Measurements from ENCODE around the gene POU2AF1.
"Not testable (repeated sequence)": the region's sequence is repeated elsewhere in the genome, so short reads cannot be mapped to it uniquely, and the experiment has no call there.

Gene POU2AF1

GRCh38 chr11:111342329-111342728 is 36.7 kb downstream of the POU2AF1 start:
- DNase-seq, result no peak

- no peak for DNase-seq
Observed at GRCh38 chr11:111339758-111340388, 39.2 kb downstream of the POU2AF1 start.

- no peak for DNase-seq
Observed at GRCh38 chr11:111336582-111337256, 42.4 kb downstream of the POU2AF1 start.

- DNase-seq, result no peak
Observed at GRCh38 chr11:111336062-111336461, 43.0 kb downstream of the POU2AF1 start.

DNA sequence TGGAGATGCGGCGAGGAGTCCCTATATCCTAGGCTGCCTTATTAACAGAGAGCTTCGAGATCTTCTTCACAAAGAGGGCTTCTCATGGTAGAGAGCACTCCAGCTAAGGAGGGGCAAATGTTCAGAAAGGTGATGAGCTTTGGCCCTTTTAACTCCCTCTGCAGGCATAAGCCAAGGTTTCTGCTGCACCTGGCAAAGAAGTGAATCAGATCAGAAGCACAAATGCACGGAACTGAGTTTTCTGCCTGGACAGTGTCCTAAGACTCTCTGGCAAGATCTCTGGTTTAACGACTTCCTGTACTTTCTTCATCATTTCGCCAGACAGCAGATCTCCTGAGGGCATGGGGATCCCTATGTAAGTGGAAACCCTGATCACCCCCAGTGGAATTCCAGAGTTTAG is 43.5 kb downstream of the POU2AF1 start:
- no peak for DNase-seq

DNA sequence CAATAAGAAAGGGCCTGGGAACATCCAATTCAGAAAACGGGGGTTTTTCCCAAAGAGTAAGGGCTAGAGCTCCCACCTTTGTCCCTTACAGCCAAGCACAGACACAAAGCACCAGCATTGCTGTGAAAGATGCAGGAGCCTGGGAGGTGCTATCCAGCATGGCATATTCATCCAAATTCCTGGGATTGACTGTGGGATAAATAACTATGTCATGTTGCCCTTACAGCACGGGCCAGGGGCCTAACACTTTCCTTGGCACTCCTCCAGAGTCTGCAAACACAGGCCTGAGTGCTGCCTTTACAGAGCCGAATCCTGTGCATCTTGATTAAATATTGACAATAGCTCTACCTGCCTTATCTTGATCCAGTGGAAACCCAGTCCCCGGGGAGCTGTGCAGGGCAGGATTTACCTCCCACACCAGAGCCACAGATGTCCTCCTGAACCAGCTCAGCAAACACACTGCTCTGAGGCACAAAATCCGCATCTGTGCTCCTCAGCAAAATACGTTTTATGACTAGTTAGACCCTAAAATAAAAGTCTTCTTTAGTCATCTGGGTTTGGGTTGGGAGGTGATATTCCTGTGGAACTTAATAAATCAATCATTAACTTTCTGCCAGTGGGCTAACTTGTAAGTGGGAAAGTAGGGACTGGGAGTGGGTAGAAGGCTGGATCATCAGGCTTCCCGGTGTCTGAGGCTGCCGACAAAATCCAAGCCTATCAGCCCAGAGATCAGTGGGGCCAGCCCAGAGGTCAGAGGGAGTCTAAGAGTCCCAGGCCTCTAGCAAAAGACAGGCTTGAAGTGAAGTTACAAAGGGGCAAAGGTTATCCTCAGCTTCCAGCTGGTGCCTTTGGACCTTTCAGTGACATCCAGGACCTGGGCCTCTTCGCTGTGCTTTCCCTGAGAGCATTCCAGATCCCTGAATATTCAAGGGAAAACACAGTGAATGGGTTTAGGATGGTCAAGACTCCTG is 44.3 kb downstream of the POU2AF1 start:
- no peak for DNase-seq

DNA sequence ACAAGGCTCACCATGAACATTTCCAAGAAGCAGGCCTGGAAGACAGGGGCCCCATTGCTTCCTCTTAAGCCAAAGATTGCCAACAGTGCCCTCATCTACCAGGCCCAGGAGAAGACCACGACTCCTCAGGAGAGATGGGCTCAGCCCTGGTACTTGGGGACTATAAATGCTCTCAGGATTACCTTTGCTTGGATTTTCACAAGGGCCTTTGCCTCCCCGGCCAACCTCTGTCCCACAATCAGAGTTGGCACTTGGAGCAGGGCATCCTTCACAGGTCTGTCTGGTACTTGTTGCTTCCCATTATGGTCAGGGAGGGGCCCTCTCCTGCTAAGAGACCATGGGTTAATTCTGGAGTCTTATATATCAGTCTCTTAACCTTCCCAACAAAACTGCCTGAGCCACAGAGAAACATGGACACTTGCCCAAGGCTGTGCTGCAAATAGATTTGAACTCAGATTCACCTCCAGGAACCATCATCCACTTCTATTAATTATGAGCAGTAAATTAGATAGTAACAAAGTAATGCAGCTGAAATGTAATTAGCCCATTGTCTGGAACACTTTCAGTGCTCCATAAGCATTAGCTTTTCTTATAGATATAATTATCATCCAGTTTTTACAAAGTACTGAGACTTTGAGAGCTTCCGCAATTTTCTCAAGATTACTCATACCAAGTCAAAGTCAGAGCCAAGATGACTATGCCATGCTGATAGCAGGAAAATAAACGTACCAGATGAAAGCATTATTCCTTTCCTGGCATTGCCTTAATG is 47.2 kb downstream of the POU2AF1 start:
- DNase-seq, result no peak

DNA sequence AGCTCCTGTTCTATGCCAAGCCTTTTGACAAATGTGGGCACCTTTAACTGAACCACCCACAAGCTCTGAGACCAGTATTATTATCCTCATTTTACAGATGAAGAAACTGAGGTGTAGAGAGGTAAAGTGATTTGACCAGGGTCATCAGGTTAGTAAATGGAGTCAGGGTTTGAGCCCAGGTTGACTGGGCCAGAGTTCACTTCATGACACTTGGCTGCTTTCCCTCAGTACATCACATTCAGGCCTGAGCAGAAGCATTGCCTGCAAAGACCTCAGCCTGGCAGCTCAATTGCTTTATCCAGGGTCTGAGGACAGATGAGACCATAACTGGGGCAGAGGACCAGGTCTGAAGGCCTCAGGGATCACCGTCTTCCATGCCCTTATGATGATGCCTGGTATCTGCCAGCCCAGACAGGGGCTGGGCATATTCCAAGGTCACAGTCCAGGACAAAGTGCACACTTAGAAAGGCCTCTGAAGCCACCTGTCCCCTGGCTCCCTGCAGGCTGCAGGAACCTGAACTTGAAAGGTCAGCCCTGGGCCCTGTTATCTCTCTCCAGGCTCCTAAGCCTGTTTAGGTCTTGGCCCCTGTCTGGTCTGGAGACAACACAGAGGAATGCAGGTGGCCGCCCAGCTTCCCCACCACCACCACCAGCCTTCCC is 48.7 kb downstream of the POU2AF1 start:
- no peak for DNase-seq

- no peak for DNase-seq
Observed at GRCh38 chr11:111329306-111330204, 49.5 kb downstream of the POU2AF1 start.

DNA sequence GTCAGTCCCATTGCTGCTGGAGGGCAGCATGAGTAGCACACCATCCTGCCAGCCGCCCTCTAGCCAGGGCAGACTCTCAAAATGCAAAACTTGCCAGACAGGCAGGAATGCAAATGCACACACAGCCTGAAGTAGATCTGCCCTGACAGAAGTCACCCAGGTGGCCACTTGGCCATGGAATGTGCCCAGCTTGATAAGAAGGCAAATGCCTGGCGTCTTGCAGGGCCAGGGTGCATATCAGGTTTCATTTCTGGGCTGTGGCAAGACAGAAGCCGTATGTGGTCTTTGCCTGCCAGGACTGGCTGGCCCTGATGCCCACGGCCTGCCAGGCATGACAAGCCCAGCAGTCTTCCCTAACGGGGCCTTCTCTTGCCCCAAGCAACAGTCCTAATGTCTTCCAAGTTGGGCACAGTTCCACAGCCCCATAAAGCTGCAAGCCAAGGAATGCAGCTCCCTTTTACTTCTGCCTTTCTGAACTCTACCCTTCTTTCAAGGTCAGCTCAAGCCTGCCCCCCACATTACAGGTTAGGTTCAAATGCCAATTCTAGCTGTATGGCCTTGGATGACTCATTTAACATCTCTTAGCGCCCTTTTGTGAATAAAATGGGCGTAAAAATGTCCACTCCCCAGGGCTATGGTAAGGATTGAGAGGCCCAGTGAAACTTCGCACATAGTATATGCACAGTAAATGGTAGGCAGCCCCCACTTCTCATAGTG is 51.0 kb downstream of the POU2AF1 start:
- no peak for DNase-seq

- no peak for DNase-seq
Observed at GRCh38 chr11:111326824-111327223, 52.3 kb downstream of the POU2AF1 start.

- no peak for DNase-seq
Observed at GRCh38 chr11:111325259-111325658, 53.8 kb downstream of the POU2AF1 start.

GRCh38 chr11:111324277-111324720 is 54.8 kb downstream of the POU2AF1 start:
- DNase-seq, result no peak

GRCh38 chr11:111322534-111322933 is 56.5 kb downstream of the POU2AF1 start:
- DNase-seq, result no peak

DNA sequence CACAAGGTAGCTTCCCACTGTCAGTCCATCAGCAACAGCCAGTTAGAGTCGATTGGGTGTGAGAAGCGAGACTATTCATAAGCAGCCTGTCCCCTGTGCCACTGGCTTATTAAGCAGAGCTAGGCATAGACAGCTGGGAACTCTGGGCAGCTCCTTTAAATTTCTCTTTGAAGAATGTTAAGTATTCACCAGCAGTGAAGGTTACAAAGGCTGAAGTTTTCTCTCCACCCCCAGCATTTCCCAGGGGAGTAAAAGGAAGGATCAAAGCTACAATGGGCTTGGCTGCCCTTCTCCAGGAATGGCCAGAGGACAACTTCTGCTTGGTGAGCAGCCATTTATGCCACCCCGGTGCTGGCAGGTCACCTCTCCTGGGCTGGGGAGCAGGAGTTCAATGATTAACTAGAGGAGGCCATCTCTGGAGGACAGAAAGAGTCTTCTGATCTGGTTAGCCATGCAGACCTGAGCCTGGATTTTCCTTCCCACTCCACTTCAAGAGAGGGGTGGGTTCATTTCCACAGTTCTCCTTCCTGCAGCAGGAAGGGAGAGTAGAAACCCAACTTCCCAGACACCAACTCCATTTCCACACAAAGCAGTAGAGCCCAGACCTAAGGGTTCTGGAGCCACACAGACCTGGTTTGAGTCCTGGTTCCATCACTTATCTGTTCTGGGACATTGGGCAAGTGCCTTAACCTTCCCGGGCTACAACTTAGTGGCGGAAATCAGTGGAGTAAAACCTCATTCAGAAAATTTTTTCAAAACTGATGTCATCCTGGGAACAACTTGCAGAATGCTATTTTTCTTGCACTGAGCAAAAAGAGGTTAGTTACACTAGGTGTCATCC is 58.1 kb downstream of the POU2AF1 start:
- DNase-seq, result no peak

DNA sequence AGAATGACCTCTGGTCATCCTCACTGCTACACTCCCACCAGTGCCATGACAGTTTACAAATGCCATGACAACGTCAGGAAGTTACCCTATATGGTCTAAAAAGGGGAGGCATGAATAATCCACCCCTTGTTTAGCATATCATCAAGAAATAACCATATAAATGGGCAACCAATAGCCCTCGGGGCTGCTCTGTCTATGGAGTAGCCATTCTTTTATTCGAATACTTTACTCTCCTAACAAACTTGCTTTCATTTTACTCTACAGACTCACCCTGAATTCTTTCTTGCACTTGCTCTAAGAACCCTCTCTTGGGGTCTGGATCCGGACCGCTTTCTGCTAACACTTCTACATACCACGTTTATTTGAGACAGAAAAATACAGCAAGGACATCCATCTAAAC is 58.9 kb downstream of the POU2AF1 start:
- DNase-seq, result not testable (repeated sequence)

DNA sequence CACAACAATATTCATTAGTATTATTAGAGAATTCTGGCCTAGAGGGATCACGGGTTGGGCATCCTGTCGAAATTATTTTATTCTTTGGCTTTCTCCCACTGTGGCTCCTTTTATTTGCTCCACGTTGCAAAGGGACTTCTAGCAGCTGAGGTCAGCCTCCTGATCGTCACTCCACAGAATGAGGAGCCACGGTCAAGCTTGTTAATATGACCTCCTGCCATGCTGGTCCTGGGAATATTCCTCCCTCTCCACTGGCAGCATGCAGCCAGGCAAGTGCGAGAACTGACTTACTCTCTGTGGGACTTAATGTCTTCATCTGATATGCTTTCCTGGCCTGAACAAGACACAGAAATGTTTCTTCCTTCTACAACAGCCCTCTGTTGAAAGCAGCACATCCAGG is 59.8 kb downstream of the POU2AF1 start:
- DNase-seq, result no peak

GRCh38 chr11:111312076-111312475 is 67.0 kb downstream of the POU2AF1 start:
- DNase-seq, result no peak

GRCh38 chr11:111310723-111311122 is 68.4 kb downstream of the POU2AF1 start:
- no peak for DNase-seq
